Astrocyte (in vitro differentiated cells and primary cell): ENCODE results near the gene ERH. TPM values are rescaled to one million over a fixed set of nuclear protein-coding genes. Genes with fewer than 3 reads are reported as not detected.

ENCODE experiments used
- DNase-seq: peaks from one replicate; pipeline ENCODE4 v3.0.0-alpha.2; 2010; ENCODE audit warnings: low read depth
- FAIRE-seq: peaks from 2 replicates; lab custom pipeline; 2011; peaks lifted over from hg19 to GRCh38; lab: Jason Lieb, UNC
- H2AFZ ChIP-seq: 2 replicates; pipeline ENCODE4 v1.6.0; 2012; ENCODE audit warnings: low read depth, low read length, inconsistent platforms
- H3K27ac ChIP-seq: 2 replicates; pipeline ENCODE4 v1.5.1; 2011; ENCODE audit warnings: low read depth, low read length, inconsistent platforms
- H3K27me3 ChIP-seq: 2 replicates; pipeline ENCODE4 v1.6.0; 2011; ENCODE audit warnings: low read length, inconsistent platforms; ENCODE audit not compliant: insufficient read depth
- H3K36me3 ChIP-seq: 2 replicates; pipeline ENCODE4 v1.5.1; 2011; ENCODE audit warnings: low read length, inconsistent platforms; ENCODE audit not compliant: insufficient read depth
- H3K4me1 ChIP-seq: 2 replicates; pipeline ENCODE4 v1.5.1; 2011; ENCODE audit warnings: low read length, inconsistent platforms; ENCODE audit not compliant: insufficient read depth
- H3K4me2 ChIP-seq: 2 replicates; pipeline ENCODE4 v1.6.0; 2012; ENCODE audit warnings: low read length, inconsistent platforms
- H3K4me3 ChIP-seq: 2 replicates; pipeline ENCODE4 v1.5.1; 2011; ENCODE audit warnings: low read depth, mild to moderate bottlenecking, low read length, inconsistent platforms; ENCODE audit not compliant: insufficient read depth
- H3K79me2 ChIP-seq: 2 replicates; pipeline ENCODE4 v1.6.0; 2012; ENCODE audit warnings: mild to moderate bottlenecking, low read length, inconsistent platforms; ENCODE audit not compliant: insufficient read depth
- H3K9ac ChIP-seq: 2 replicates; pipeline ENCODE4 v1.6.0; 2012; ENCODE audit warnings: mild to moderate bottlenecking, low read length, inconsistent platforms
- H3K9me3 ChIP-seq: 2 replicates; pipeline ENCODE4 v1.5.1; 2012; ENCODE audit warnings: low read depth, mild to moderate bottlenecking, low read length, inconsistent platforms; ENCODE audit not compliant: insufficient read depth
- H4K20me1 ChIP-seq: 2 replicates; pipeline ENCODE4 v1.6.0; 2012; ENCODE audit warnings: low read length, inconsistent platforms; ENCODE audit not compliant: insufficient read depth
- H3K27ac Mint-ChIP-seq: one replicate; pipeline ENCODE4 v1.8.0; 2021; ENCODE audit warnings: mild to moderate bottlenecking, mixed read lengths; ENCODE audit not compliant: unreplicated experiment
- H3K27me3 Mint-ChIP-seq: one replicate; pipeline ENCODE4 v1.8.0; 2021; ENCODE audit warnings: low read depth, mixed read lengths; ENCODE audit not compliant: unreplicated experiment
- H3K36me3 Mint-ChIP-seq: one replicate; pipeline ENCODE4 v1.8.0; 2021; ENCODE audit warnings: low read depth, mixed read lengths; ENCODE audit not compliant: unreplicated experiment
- H3K4me1 Mint-ChIP-seq: one replicate; pipeline ENCODE4 v1.8.0; 2021; ENCODE audit warnings: low read depth, mixed read lengths; ENCODE audit not compliant: unreplicated experiment
- H3K4me3 Mint-ChIP-seq: one replicate; pipeline ENCODE4 v1.8.0; 2021; ENCODE audit warnings: mild to moderate bottlenecking, moderate library complexity, mixed read lengths; ENCODE audit not compliant: unreplicated experiment
- H3K9me3 Mint-ChIP-seq: one replicate; pipeline ENCODE4 v1.8.0; 2021; ENCODE audit warnings: mild to moderate bottlenecking, mixed read lengths; ENCODE audit not compliant: unreplicated experiment
- EZH2 ChIP-seq: IDR thresholded peaks from 2 replicates; pipeline ENCODE4 v1.6.1; 2012; ENCODE audit warnings: mild to moderate bottlenecking, low read length, inconsistent platforms; ENCODE audit not compliant: insufficient read depth
- total RNA-seq: library from RNA; stranded (reverse); gene quantifications from 2 replicates; pipeline ENCODE4 v1.2.1, GENCODE V29; 2021
- TF ChIP-seq, protein P1 (sequence below): IDR thresholded peaks from 2 replicates; pipeline ENCODE4 v1.5.1; 2011; ENCODE audit warnings: low read depth, mild to moderate bottlenecking, inconsistent platforms, low read length, moderate library complexity; ENCODE audit not compliant: insufficient read depth

Gene ERH
- total RNA-seq, 1 donor from 2014 or later, result 255 TPM

DNA sequence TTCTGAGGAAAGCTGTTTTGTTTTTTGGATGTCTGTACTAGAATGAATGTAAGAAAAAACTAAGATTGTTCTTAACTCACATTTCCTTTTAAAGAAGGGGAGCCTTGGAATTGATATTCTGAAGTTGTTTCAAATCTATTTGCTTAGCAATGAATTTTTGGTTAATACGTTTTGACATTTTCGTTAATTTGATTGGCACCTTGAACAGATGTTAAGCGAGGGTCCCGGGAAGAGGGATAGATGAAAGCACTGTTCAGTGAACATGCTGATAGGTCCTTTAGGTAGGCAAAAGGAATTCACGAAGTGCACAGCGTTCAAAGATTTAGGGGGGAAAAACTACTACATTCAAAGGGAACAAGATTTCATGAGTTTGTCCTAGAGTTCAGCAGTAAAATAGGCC lies 2.1 kb upstream of the ERH start:
- FAIRE-seq (no peak), DNase-seq (no peak)
- H3K36me3 ChIP-seq, result peaks cover 8% of the 10 kb centered on the region
- Mint-ChIP-seq H3K4me3 (peak overlapping the region; percentile 94), H3K9me3 (no peaks in the 10 kb centered on the region), H3K27me3 (no peaks in the 10 kb centered on the region), H3K36me3 (peaks cover 3% of the 10 kb centered on the region), H3K4me1 (peaks cover 20% of the 10 kb centered on the region), H3K27ac (no peak overlapping the region)
- H3K27me3 ChIP-seq, result no peaks in the 10 kb centered on the region
- H3K9ac ChIP-seq, result peak overlapping the region; percentile 100
- TF ChIP-seq, protein P1, sequence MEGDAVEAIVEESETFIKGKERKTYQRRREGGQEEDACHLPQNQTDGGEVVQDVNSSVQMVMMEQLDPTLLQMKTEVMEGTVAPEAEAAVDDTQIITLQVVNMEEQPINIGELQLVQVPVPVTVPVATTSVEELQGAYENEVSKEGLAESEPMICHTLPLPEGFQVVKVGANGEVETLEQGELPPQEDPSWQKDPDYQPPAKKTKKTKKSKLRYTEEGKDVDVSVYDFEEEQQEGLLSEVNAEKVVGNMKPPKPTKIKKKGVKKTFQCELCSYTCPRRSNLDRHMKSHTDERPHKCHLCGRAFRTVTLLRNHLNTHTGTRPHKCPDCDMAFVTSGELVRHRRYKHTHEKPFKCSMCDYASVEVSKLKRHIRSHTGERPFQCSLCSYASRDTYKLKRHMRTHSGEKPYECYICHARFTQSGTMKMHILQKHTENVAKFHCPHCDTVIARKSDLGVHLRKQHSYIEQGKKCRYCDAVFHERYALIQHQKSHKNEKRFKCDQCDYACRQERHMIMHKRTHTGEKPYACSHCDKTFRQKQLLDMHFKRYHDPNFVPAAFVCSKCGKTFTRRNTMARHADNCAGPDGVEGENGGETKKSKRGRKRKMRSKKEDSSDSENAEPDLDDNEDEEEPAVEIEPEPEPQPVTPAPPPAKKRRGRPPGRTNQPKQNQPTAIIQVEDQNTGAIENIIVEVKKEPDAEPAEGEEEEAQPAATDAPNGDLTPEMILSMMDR, result no peak
- TF ChIP-seq EZH2, result no peak
- H3K27ac ChIP-seq, result no peak overlapping the region
- H3K4me2 ChIP-seq, result peak overlapping the region; percentile 89
- H3K79me2 ChIP-seq, result peaks cover 96% of the 10 kb centered on the region
- peaks cover 66% of the 10 kb centered on the region for H4K20me1 ChIP-seq
- H3K4me1 ChIP-seq, result peaks cover 34% of the 10 kb centered on the region
- no peak overlapping the region for H2AFZ ChIP-seq
- H3K4me3 ChIP-seq, result peak overlapping the region; percentile 85
- H3K9me3 ChIP-seq, result no peaks in the 10 kb centered on the region

DNA sequence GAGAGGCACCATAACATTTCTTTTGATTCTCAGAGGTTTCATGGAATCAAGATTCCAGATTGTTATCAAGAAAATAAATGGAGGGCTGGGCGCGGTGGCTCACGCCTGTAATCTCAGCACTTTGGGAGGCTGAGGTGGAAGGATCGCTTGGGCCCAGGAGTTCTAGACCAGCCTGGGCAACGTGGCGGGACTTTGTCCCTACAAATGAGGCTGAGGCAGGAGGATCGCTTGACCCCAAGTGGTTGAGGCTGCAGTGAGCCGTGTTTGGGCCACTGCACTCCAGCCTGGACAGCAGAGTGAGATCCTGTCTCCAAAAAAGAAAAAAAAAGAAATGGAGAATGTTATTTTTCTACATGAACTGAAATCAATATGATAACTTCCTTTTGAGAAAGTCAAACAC lies 1.7 kb upstream of the ERH start:
- Histone ChIP-seq H3K27ac (no peak overlapping the region), H2AFZ (no peak overlapping the region), H3K36me3 (peaks cover 12% of the 10 kb centered on the region), H3K27me3 (no peaks in the 10 kb centered on the region), H3K4me3 (peak overlapping the region; percentile 85), H3K4me1 (peaks cover 34% of the 10 kb centered on the region), H3K9ac (peak overlapping the region; percentile 100), H3K9me3 (no peaks in the 10 kb centered on the region), H4K20me1 (peaks cover 66% of the 10 kb centered on the region), H3K79me2 (peaks cover 96% of the 10 kb centered on the region), H3K4me2 (peak overlapping the region; percentile 89)
- no peak for TF ChIP-seq EZH2
- TF ChIP-seq, protein P1, result no peak
- DNase-seq (no peak), FAIRE-seq (no peak)
- Mint-ChIP-seq H3K27me3 (no peaks in the 10 kb centered on the region), H3K4me3 (peak overlapping the region; percentile 94), H3K36me3 (peaks cover 3% of the 10 kb centered on the region), H3K9me3 (no peaks in the 10 kb centered on the region), H3K4me1 (peaks cover 20% of the 10 kb centered on the region), H3K27ac (no peak overlapping the region)

DNA sequence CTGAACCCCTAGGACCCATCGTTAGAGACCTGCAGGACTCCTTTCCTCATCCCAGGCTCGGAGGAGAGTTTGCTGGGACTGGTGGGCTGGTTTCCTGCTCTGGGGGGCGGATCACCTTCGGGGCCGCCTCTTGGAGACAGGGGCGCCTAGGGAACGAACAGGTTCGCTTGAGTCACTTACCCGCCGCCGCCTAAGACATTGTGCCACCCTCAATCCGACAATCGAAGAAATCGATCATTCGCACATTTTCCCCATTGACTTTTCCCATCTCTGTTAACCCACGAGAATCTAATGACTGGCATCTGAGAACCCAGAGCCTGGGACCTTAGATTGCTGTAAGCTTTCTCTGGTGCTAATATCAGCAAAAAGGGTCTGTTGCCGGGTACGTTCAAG lies 715 bp upstream of the ERH start:
- peaks cover 20% of the 10 kb centered on the region for H3K4me1 Mint-ChIP-seq
- peaks cover 3% of the 10 kb centered on the region for H3K36me3 Mint-ChIP-seq
- FAIRE-seq, result no peak
- H3K79me2 ChIP-seq, result peaks cover 96% of the 10 kb centered on the region
- no peak for DNase-seq
- H3K9me3 ChIP-seq, result no peaks in the 10 kb centered on the region
- peaks cover 34% of the 10 kb centered on the region for H3K4me1 ChIP-seq
- peaks cover 17% of the 10 kb centered on the region for H3K36me3 ChIP-seq
- H3K9ac ChIP-seq, result peak overlapping the region; percentile 100
- no peaks in the 10 kb centered on the region for H3K27me3 ChIP-seq
- H3K27ac Mint-ChIP-seq, result peak overlapping the region; percentile 97
- H3K27ac ChIP-seq, result peak overlapping the region; percentile 95
- peak overlapping the region; percentile 94 for H3K4me3 Mint-ChIP-seq
- H3K4me3 ChIP-seq, result peak overlapping the region; percentile 85
- no peaks in the 10 kb centered on the region for H3K9me3 Mint-ChIP-seq
- TF ChIP-seq, protein P1, result no peak
- no peak for TF ChIP-seq EZH2
- H4K20me1 ChIP-seq, result peaks cover 61% of the 10 kb centered on the region
- peak overlapping the region; percentile 84 for H2AFZ ChIP-seq
- H3K27me3 Mint-ChIP-seq, result no peaks in the 10 kb centered on the region
- H3K4me2 ChIP-seq, result peak overlapping the region; percentile 89
